ENCODE results near the gene VAT1L. TPM values are rescaled to one million over a fixed set of nuclear protein-coding genes. Genes with fewer than 3 reads are reported as not detected.

The VAT1L gene
- total and polyA plus RNA-seq, 2 donors (not counting 3 experiments of a cell fraction or from before 2014, with no cell fraction given) = 0.46 to 1.5 TPM

DNA sequence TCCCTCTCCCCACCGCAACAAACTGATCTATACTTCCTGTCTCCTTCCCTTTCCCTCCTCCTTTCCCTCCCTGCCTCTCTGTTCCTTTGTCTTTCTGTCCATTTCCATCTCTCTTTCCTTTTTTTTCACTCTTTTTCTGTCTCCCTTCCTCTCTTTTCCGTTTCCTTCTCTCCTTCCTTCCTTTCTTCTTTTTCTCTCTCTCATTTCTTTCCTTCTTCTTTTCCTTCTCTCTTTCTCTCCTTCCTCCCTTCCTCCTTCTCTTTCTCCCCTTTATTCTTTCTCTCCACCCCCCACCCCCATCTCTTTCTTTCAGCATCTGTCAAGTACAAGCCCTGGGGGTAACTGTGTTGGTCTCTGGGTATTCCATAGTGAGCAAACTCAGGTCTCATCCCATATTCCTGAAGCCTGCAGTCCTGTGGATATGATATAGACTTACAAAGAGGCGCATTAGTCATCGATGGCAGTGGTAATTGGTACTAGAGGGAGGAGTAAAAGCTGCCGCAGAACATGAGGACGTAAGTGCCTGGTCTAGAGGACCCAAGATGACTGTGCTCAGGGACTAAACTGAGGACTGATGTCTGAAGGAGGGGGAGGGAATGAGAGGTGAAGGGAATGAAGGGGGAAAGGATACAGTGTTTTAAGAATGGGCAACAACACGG is 50.4 kb downstream of the VAT1L start:
- DNase-seq (ENCODE audit: low read depth, low spot score) = no peak
- intact Hi-C loops (cut with micrococcal nuclease) (no loop called here), dilution Hi-C loops (cut with MboI; ENCODE audit: extremely low pct_ligation_motif_present, low sequenced_read_pairs) (no loop called here)
- no peak for FAIRE-seq
- TF ChIP-seq JUN (IDR thresholded peaks at IDR 0.05; ENCODE audit: borderline replicate concordance, insufficient read depth, insufficient read length, low read depth) (no peak), EZH2 (IDR thresholded peaks at IDR 0.05; ENCODE audit: borderline replicate concordance, low read depth, low read length, severe bottlenecking) (no peak), GATA2 (IDR thresholded peaks at IDR 0.05; ENCODE audit: insufficient read depth, insufficient read length, low read depth, low read length) (no peak), CTCF (IDR thresholded peaks at IDR 0.05; ENCODE audit: extremely low read depth in 1 of 2, insufficient read depth in 1 of 2, low read depth in 1 of 2, low read length in 2 of 2) (no peak), FOS (IDR thresholded peaks at IDR 0.05; ENCODE audit: borderline replicate concordance, insufficient read depth, low read length) (no peak), MYC (IDR thresholded peaks at IDR 0.05; ENCODE audit: low read depth, low read length) (no peak), POLR2AphosphoS5 (IDR thresholded peaks at IDR 0.05; ENCODE audit: insufficient read depth, low read depth, low read length) (no peak), POLR2A (IDR thresholded peaks at IDR 0.05; ENCODE audit: low read depth, low read length) (no peak)
- TF ChIP-seq, protein P1, sequence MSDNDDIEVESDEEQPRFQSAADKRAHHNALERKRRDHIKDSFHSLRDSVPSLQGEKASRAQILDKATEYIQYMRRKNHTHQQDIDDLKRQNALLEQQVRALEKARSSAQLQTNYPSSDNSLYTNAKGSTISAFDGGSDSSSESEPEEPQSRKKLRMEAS (IDR thresholded peaks at IDR 0.05; ENCODE audit: insufficient read depth, insufficient read length) = no peak
- peaks cover 0 to 8% of the 10 kb centered on the region in 2 experiments for H3K27me3 ChIP-seq (ENCODE audit: control insufficient read depth in 2 of 2, insufficient read depth in 2 of 2, low read length in 2 of 2)
- BruUV-seq (replicated peaks) = no TSS peak
- no peak overlapping the region for H3K4me2 ChIP-seq (ENCODE audit: insufficient read depth, low read length)
- no peaks in the 10 kb centered on the region for H3K9me3 ChIP-seq (replicated peaks; ENCODE audit: control insufficient read depth, insufficient read depth, low read length)
- ChIA-PET POLR2A (interaction anchor here (0.6 kb wide), 1 partner anchor 320 kb away, joined by 3 read pairs; no protein-coding TSS in a partner anchor), CTCF (interaction anchor here (1.5 to 1.7 kb wide), 2 partner anchors 12 to 58 kb away, joined by 3 to 4 read pairs; no protein-coding TSS in a partner anchor)
- H3K4me3 ChIP-seq (replicated peaks in 1 of 3; ENCODE audit: insufficient read depth in 1 of 3, low read depth in 1 of 3, low read length in 3 of 3) = no peak overlapping the region
- no peaks in the 10 kb centered on the region for H3K36me3 ChIP-seq (ENCODE audit: control insufficient read depth in 2 of 2, extremely low read depth in 1 of 2, insufficient read depth in 2 of 2, low read length in 2 of 2)
- H3K9me1 ChIP-seq (replicated peaks; ENCODE audit: control insufficient read depth, extremely low read depth, insufficient read depth, low read length) = no peaks in the 10 kb centered on the region
- no peak overlapping the region for H3K27ac ChIP-seq (ENCODE audit: insufficient read depth, low read depth, low read length)
- H4K20me1 ChIP-seq (replicated peaks; ENCODE audit: control insufficient read depth, extremely low read depth, insufficient read depth, low read length) = no peaks in the 10 kb centered on the region
- peaks cover 10% of the 10 kb centered on the region for H3K4me1 ChIP-seq (ENCODE audit: control insufficient read depth, extremely low read depth, insufficient read depth, low read length)
- no peak overlapping the region for H3K9ac ChIP-seq (replicated peaks; ENCODE audit: extremely low read depth, insufficient read depth, low read length)
- no peak overlapping the region for H2AFZ ChIP-seq (ENCODE audit: low read depth, low read length)
- no peaks in the 10 kb centered on the region for H3K79me2 ChIP-seq (ENCODE audit: control insufficient read depth, insufficient read depth, low read length)
